GM12873 (cell line): ENCODE data around the gene IMMP2L.

ENCODE experiments used
- TF ChIP-seq, protein P1 (sequence below): IDR thresholded peaks from 2 replicates; pipeline ENCODE4 v1.5.1; 2012; ENCODE audit warnings: low read depth, mild to moderate bottlenecking, moderate library complexity, low read length, control low read depth; ENCODE audit not compliant: insufficient read depth; ENCODE audit errors: missing control alignments

Gene IMMP2L

DNA sequence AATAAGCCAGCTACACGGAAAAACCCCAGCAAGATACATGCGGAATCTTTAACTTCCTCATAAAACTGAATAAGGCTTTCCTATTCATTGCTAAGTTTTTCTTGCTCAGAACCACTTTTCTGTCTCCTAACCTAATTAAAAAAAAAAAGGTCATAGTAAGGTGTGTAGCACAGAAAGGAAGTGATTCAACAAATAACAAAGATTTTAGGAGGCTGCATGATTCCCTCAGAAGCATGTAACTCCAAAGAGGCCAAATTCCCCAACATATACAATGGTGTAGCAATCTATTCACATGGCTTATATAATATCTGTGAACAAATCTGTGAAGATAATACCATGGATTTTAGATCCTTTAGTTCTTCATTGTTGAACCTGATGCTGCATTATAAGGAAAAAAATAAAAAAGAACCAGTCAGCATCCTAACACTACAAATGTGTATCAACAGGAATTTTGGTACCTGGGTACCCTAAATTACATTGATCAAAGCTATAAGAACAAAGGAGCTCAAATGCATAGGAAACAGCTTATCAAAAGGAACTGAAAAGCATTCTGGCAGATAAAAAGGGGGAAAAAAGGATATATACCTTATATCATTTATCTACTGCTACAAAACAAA, 63.8 kb downstream of the IMMP2L start:
- TF ChIP-seq, protein P1, sequence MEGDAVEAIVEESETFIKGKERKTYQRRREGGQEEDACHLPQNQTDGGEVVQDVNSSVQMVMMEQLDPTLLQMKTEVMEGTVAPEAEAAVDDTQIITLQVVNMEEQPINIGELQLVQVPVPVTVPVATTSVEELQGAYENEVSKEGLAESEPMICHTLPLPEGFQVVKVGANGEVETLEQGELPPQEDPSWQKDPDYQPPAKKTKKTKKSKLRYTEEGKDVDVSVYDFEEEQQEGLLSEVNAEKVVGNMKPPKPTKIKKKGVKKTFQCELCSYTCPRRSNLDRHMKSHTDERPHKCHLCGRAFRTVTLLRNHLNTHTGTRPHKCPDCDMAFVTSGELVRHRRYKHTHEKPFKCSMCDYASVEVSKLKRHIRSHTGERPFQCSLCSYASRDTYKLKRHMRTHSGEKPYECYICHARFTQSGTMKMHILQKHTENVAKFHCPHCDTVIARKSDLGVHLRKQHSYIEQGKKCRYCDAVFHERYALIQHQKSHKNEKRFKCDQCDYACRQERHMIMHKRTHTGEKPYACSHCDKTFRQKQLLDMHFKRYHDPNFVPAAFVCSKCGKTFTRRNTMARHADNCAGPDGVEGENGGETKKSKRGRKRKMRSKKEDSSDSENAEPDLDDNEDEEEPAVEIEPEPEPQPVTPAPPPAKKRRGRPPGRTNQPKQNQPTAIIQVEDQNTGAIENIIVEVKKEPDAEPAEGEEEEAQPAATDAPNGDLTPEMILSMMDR = no peak

DNA sequence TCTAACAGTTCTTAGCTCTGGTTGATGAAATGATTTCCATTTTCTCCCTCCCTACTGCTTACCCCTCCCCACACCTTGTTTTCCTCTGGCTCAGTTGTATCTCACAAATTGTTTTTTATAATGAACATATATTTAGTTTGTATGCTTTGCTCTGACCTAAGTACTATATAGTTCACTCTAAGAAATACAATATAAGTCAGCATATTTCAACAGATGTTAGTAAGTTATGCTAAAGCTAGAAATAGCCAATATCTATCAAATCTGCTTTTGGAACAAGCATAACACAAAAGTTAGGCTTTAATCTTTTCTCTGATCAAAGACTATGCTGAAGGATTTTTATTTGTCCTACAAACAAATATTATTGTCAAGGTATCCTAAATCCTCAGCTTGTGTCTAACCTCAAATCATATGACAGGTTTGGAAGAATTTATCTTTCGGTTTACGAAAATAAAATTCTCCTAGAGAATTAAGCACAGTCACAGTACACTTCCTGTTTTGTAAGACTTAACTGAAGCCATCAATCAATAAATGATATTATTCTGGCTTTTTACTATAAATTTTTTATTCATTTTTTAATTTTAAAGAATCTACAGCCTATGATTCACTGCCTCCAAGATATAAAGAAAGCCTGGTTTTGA, 67.0 kb downstream of the IMMP2L start:
- TF ChIP-seq, protein P1 = no peak

DNA sequence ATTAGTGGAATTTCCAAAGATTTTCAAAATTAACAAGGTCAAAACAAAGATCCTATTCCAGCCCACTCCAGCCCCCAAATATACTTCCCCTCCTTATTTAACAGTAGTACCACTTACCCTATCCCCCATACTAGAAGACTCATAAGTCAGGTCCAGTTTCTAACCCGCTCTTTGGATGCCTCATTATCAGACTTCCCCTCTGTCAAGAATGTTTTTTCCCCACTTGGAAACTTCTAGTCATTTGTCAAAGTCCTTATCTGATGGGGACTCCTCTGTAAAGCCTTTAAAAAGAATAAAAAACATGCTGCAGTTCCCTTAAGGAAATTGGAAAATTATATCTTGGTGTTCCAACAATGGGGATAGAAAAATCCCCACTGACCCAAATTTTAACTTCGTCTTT, 70.1 kb downstream of the IMMP2L start:
- TF ChIP-seq, protein P1 = no peak

DNA sequence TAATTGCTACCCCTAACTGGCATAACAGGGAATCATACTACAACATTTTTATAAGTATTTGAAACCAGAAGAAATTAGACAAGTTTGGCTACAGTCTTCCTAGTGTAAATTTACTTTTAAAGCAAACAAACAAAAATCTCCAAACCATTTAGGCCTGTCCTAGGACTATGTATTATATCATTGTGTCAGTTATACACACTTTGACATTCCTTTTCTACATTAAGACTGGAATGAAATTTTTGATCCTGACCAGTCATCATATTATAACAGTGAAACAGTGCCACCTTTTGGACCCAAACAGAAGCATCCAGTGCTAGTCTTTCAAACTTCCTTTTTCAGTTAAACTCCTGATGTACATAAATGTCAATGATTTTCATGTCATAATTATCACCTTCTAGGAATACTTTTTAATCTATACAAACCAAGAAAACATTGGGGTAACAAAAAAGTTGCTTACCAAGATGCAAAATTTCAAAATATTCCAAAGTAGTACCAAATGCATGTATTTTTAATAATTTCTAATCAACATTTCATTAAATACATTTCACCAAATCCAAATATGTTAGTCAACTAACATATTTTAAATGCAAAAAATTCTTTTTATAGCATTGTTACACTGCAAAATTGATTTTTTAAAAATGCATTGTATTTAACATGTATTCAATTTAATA, 75.7 kb downstream of the IMMP2L start:
- TF ChIP-seq, protein P1 = peak; percentile 62

DNA sequence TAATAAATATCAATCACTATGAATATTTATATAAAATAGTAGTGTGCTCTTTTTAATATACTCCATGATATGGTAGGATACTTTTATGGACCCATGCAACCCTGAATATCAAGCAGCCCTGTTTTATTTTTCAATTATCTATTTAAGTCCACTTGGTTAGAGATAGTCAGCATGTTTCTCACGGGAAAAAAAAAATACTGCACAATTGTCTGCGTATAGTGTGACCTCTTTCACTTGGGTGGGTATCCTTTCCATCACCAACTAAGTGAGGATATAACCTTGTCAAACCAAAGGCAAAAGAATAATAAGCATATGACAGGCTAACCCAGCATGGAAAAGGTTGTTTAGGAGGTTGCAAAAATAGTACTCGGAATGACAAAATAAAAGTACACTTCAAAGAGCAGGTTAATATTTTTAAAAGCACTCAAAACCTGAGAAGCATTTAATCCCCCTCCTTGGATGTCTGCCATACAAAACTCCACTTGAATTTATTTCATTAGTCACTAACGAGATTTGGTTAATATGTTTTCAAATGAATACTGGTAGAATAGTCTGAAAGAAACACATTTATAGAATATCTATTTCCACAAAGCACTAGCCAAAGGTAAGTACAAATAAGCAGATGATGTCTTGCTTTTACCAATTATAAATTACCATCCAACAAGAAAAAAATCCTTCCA, 76.5 kb downstream of the IMMP2L start:
- TF ChIP-seq, protein P1 = no peak

DNA sequence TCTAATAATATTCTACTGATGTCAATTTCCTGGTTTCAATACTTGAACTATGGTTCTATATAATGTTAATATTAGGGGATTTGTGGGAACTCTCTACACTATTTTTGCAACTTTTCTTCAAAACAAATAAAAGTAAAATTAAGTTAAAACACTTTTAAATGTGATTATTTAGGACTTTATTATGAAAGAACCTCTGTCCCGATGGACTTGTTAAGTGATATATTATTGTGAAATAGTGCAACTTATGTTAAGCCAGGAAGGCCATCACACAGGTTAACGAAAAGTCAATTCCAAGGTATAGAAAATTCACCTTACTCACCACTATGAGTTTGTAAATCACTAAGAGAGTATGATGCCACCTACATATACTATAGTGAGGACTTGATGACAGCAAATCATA, 79.2 kb downstream of the IMMP2L start:
- TF ChIP-seq, protein P1 = no peak
